D341Med (cell line): ENCODE measurements around the gene BTC.
"Not testable (repeated sequence)": the region's sequence is repeated elsewhere in the genome, so short reads cannot be mapped to it uniquely, and the experiment has no call there.

ENCODE experiments used
- DNase-seq: peaks from one replicate; pipeline ENCODE4 v3.0.0; 2012; ENCODE audit warnings: low spot score

The BTC gene

GRCh38 chr4:74757136-74757535 lies 37.2 kb downstream of the BTC start:
- no peak for DNase-seq

GRCh38 chr4:74755486-74755885 lies 38.8 kb downstream of the BTC start:
- no peak for DNase-seq

GRCh38 chr4:74754218-74754617 lies 40.1 kb downstream of the BTC start:
- DNase-seq: no peak

- DNase-seq: no peak
These were observed 41.5 kb downstream of the BTC start for GRCh38 chr4:74752798-74753197.

- peak; percentile 54 for DNase-seq
These were observed 42.5 kb downstream of the BTC start for GRCh38 chr4:74751856-74752255.

GRCh38 chr4:74751247-74751646 lies 43.1 kb downstream of the BTC start:
- DNase-seq: no peak

- DNase-seq: no peak
These were observed 52.1 kb downstream of the BTC start for GRCh38 chr4:74742185-74742584.

- DNase-seq: no peak
These were observed 55.7 kb downstream of the BTC start for GRCh38 chr4:74738464-74739143.

GRCh38 chr4:74734995-74735394 lies 59.3 kb downstream of the BTC start:
- DNase-seq: no peak

GRCh38 chr4:74733756-74734155 lies 60.6 kb downstream of the BTC start:
- no peak for DNase-seq

GRCh38 chr4:74724979-74725378 lies 69.3 kb downstream of the BTC start:
- no peak for DNase-seq

GRCh38 chr4:74716436-74716765 lies 77.9 kb downstream of the BTC start:
- DNase-seq: no peak

GRCh38 chr4:74715706-74716435 lies 78.5 kb downstream of the BTC start:
- no peak for DNase-seq

GRCh38 chr4:74714611-74715130 lies 79.7 kb downstream of the BTC start:
- DNase-seq: peak; percentile 54

- not testable (repeated sequence) for DNase-seq
These were observed 86.2 kb downstream of the BTC start for GRCh38 chr4:74708135-74708534.
